Pancreas (tissue), 10 donors: ENCODE results near the gene CMTM1. TPM values are rescaled to one million over a fixed set of nuclear protein-coding genes. Genes with fewer than 3 reads are reported as not detected.
A peak's percentile ranks its signal among the peaks of the same experiment; 100 is the strongest.

Experiments
- ATAC-seq, 4 donors: fragments of 200-7000 bp; cut with Tn5 transposase; one replicate each; pipeline versions ENCODE4 v1.8.0 to v1.9.1; 2020; ENCODE audit warnings: mild to moderate bottlenecking in 4 of 4, moderate library complexity in 4 of 4
- DNase-seq, 6 donors: peaks; one replicate each; pipeline ENCODE4 v3.0.0-alpha.2; 2020
- FAIRE-seq: peaks from 2 replicates; lab custom pipeline; 2012; peaks lifted over from hg19 to GRCh38; lab: Jason Lieb, UNC
- H3K27ac ChIP-seq, 4 donors: fragments of 200-600 bp; sonication (generic); 1 replicate in 3 of 4; 2 replicates in 1 of 4; pipeline versions ENCODE4 v1.5.0 to v1.8.0; 2020
- H3K27me3 ChIP-seq, 4 donors: fragments of 200-600 bp; one replicate each; pipeline ENCODE4 v1.8.0; 2021
- H3K36me3 ChIP-seq, 3 donors: fragments of 200-600 bp; sonication (generic) in 1 of 3; one replicate each; pipeline versions ENCODE4 v1.5.0 to v1.8.0; 2020 to 2021
- H3K4me1 ChIP-seq, 3 donors: fragments of 200-600 bp; one replicate each; pipeline ENCODE4 v1.8.0; 2021
- H3K4me3 ChIP-seq, 4 donors: fragments of 200-600 bp; sonication (generic) in 2 of 4; one replicate each; pipeline versions ENCODE4 v1.5.0 to v1.8.0; 2020 to 2021
- H3K9me3 ChIP-seq, 4 donors: fragments of 200-600 bp; one replicate each; pipeline ENCODE4 v1.8.0; 2021
- CTCF ChIP-seq, 4 donors: fragments of 200-600 bp; sonication (generic) in 3 of 4; IDR thresholded peaks; one replicate each; pipeline versions ENCODE4 v1.5.0 to v1.8.0; 2021; ENCODE audit warnings: antibody characterized with exemption in 4 of 4
- WGBS, 2 donors: extraction: QIAGEN DNeasy Blood & Tissue Kit; methylation state at CpG; one replicate each; pipeline ENCODE4 v1.1.7; 2013; 5-methylcytosine and 5-hydroxymethylcytosine counted together
- intact Hi-C, 3 donors: fragments of 100-400 bp; cut with DNase I; formaldehyde crosslinking; loops; one replicate each; pipeline versions ENCODE4 v1.11.1 to v1.14.2; 2022
- polyA plus RNA-seq, 2 donors: library from polyadenylated mRNA; stranded (reverse); fragments of 200-250 nt; gene quantifications; one replicate each; pipeline ENCODE4 v1.2.3, GENCODE V29; 2013
- total RNA-seq, 6 donors: library from RNA; stranded (reverse); fragmentation: NEBNext Ultra II Directional in 4 of 6; extraction: Animal tissue kit (Norgen Biotek cat#: 25700) in 4 of 6; gene quantifications; one replicate each; pipeline versions ENCODE4 v1.2.1 to v1.2.4, GENCODE V29; 2021 to 2023
- donor health status: healthy with polysubstance abuse.
- donor health status: DM: no; HTN: no; CAD: no; lungs with moderate emphysema.
- donor health status: DM: no; HTN: no; CAD: no.
- donor health status: control.
- donor health status: control.
- donor health status: Bipolar disorder and iron deficiency.
- donor health status: DM: yes; HTN: yes; CAD: no.
- donor health status: DM: no; HTN: no; CAD: no.
- donor health status: DM: no; HTN: no; CAD: no.
- donor health status: DM: yes; HTN: yes; CAD: no.

CMTM1 gene
- total and polyA plus RNA-seq, 8 donors = 0.28 to 3.9 (median 0.82) TPM

- Histone ChIP-seq H3K36me3 (no peaks in the 10 kb centered on the region), H3K4me3 (no peak overlapping the region), H3K27me3 (no peaks in the 10 kb centered on the region), H3K4me1 (no peaks in the 10 kb centered on the region), H3K27ac (no peak overlapping the region), H3K9me3 (no peaks in the 10 kb centered on the region)
- no peak for DNase-seq
- no peak for ATAC-seq
- no peak for FAIRE-seq
- no peak for TF ChIP-seq CTCF (IDR thresholded peaks at IDR 0.05)
- intact Hi-C loops = no loop called here
- 90 to 95% methylated on average over 2 of the region's 2 CpGs for WGBS, 2 donors
These were observed 2.1 kb downstream of the CMTM1 start for GRCh38 chr16:66568355-66568754.

GRCh38 chr16:66569131-66569530, 2.9 kb downstream of the CMTM1 start:
- ATAC-seq = no peak
- TF ChIP-seq CTCF (IDR thresholded peaks at IDR 0.05) = no peak
- H3K36me3 ChIP-seq = no peaks in the 10 kb centered on the region
- no peaks in the 10 kb centered on the region for H3K27me3 ChIP-seq
- FAIRE-seq = no peak
- 96 to 100% methylated on average over 1 of the region's 1 CpG for WGBS, 2 donors
- no peaks in the 10 kb centered on the region for H3K9me3 ChIP-seq
- H3K4me1 ChIP-seq = no peaks in the 10 kb centered on the region
- intact Hi-C loops = no loop called here
- DNase-seq = no peak
- no peak overlapping the region for H3K27ac ChIP-seq
- no peak overlapping the region for H3K4me3 ChIP-seq

- DNase-seq = no peak
- no peaks in the 10 kb centered on the region for H3K27me3 ChIP-seq
- TF ChIP-seq CTCF (IDR thresholded peaks at IDR 0.05) = no peak
- no peaks in the 10 kb centered on the region for H3K36me3 ChIP-seq
- no peaks in the 10 kb centered on the region for H3K4me1 ChIP-seq
- H3K27ac ChIP-seq = no peak overlapping the region
- H3K4me3 ChIP-seq = no peak overlapping the region
- WGBS, 2 donors = 61 to 66% methylated on average over 3 of the region's 3 CpGs
- no peak for FAIRE-seq
- ATAC-seq = peak in 2 of 4 donors; percentile 29 to 51
- intact Hi-C loops = no loop called here
- no peaks in the 10 kb centered on the region for H3K9me3 ChIP-seq
These were observed 3.7 kb downstream of the CMTM1 start for GRCh38 chr16:66569827-66570405.

GRCh38 chr16:66572356-66572755, 6.1 kb downstream of the CMTM1 start:
- Histone ChIP-seq H3K27me3 (no peaks in the 10 kb centered on the region), H3K4me3 (no peak overlapping the region), H3K36me3 (no peaks in the 10 kb centered on the region), H3K9me3 (no peaks in the 10 kb centered on the region), H3K27ac (no peak overlapping the region), H3K4me1 (no peaks in the 10 kb centered on the region)
- ATAC-seq (no peak), FAIRE-seq (no peak), DNase-seq (no peak)
- WGBS, 2 donors = 66 to 82% methylated on average over 2 of the region's 2 CpGs
- intact Hi-C loops = no loop called here
- TF ChIP-seq CTCF (IDR thresholded peaks at IDR 0.05) = no peak

GRCh38 chr16:66574081-66574480, 7.8 kb downstream of the CMTM1 start:
- intact Hi-C loops = no loop called here
- H3K9me3 ChIP-seq = no peaks in the 10 kb centered on the region
- no peaks in the 10 kb centered on the region for H3K36me3 ChIP-seq
- ATAC-seq = no peak
- DNase-seq = no peak
- TF ChIP-seq CTCF (IDR thresholded peaks at IDR 0.05) = no peak
- H3K27ac ChIP-seq = no peak overlapping the region
- FAIRE-seq = no peak
- WGBS, 2 donors = 88 to 91% methylated on average over 1 of the region's 1 CpG
- no peaks in the 10 kb centered on the region for H3K27me3 ChIP-seq
- no peak overlapping the region for H3K4me3 ChIP-seq
- no peaks in the 10 kb centered on the region for H3K4me1 ChIP-seq
